ENCODE measurements around the gene DLGAP4. TPM values are rescaled to one million over a fixed set of nuclear protein-coding genes. Genes with fewer than 3 reads are reported as not detected.
A peak's percentile ranks its signal among the peaks of the same experiment; 100 is the strongest.

Gene DLGAP4
- total and polyA plus RNA-seq, 2 of the 13 experiments (the other 11 are each of a cell fraction or from before 2014, with no cell fraction given) = 15.2 to 26.7 TPM

DNA sequence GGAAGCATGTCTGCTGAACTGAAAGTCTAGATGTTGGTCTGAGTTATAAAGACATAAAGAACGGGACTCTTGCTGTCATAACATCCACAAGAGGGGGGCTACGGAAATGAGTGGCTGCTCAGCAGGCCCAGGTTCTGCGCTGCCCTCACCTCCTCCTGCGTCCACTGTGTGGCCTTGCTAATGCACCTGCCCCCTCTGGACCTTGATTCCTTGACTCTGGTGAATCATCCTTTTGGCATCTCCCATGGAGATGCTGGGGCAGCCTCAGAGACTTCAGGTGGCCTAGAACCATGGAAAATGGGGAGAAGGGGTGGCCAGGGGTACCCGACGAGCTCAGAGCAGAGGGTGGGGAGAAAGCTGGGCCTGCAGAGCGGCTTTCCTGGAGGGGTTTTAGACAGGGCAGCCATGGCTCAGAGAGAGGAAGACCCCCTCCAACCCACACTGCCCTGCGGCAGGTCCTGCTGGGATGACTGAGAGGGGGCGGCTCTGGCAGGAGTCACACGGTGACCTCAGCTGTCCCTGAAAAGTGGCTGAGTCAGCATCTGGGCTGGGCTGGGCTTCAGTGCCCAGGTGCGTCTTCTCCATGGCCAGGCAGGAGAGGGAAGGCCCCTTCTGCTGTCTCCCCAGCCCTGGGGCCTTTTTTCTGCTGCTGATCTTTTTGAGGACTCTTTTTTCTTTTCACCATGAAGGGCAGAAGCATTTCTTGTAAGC lies 46.9 kb downstream of the DLGAP4 start (continued):
- TF ChIP-seq, protein P1, sequence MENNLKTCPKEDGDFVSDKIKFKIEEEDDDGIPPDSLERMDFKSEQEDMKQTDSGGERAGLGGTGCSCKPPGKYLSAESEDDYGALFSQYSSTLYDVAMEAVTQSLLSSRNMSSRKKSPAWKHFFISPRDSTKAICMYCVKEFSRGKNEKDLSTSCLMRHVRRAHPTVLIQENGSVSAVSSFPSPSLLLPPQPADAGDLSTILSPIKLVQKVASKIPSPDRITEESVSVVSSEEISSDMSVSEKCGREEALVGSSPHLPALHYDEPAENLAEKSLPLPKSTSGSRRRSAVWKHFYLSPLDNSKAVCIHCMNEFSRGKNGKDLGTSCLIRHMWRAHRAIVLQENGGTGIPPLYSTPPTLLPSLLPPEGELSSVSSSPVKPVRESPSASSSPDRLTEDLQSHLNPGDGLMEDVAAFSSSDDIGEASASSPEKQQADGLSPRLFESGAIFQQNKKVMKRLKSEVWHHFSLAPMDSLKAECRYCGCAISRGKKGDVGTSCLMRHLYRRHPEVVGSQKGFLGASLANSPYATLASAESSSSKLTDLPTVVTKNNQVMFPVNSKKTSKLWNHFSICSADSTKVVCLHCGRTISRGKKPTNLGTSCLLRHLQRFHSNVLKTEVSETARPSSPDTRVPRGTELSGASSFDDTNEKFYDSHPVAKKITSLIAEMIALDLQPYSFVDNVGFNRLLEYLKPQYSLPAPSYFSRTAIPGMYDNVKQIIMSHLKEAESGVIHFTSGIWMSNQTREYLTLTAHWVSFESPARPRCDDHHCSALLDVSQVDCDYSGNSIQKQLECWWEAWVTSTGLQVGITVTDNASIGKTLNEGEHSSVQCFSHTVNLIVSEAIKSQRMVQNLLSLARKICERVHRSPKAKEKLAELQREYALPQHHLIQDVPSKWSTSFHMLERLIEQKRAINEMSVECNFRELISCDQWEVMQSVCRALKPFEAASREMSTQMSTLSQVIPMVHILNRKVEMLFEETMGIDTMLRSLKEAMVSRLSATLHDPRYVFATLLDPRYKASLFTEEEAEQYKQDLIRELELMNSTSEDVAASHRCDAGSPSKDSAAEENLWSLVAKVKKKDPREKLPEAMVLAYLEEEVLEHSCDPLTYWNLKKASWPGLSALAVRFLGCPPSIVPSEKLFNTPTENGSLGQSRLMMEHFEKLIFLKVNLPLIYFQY (CRISPR knock-in tag; IDR thresholded peaks at IDR 0.05; ENCODE audit: borderline replicate concordance) = no peak
- TF ChIP-seq ZMYM3 (CRISPR knock-in tag; IDR thresholded peaks at IDR 0.05) = peak; percentile 22; the same call in 1 of the 2 replicates
- peak; percentile 96 for TF ChIP-seq FOSL2 (CRISPR knock-in tag; IDR thresholded peaks at IDR 0.05)
- TF ChIP-seq, protein P2, sequence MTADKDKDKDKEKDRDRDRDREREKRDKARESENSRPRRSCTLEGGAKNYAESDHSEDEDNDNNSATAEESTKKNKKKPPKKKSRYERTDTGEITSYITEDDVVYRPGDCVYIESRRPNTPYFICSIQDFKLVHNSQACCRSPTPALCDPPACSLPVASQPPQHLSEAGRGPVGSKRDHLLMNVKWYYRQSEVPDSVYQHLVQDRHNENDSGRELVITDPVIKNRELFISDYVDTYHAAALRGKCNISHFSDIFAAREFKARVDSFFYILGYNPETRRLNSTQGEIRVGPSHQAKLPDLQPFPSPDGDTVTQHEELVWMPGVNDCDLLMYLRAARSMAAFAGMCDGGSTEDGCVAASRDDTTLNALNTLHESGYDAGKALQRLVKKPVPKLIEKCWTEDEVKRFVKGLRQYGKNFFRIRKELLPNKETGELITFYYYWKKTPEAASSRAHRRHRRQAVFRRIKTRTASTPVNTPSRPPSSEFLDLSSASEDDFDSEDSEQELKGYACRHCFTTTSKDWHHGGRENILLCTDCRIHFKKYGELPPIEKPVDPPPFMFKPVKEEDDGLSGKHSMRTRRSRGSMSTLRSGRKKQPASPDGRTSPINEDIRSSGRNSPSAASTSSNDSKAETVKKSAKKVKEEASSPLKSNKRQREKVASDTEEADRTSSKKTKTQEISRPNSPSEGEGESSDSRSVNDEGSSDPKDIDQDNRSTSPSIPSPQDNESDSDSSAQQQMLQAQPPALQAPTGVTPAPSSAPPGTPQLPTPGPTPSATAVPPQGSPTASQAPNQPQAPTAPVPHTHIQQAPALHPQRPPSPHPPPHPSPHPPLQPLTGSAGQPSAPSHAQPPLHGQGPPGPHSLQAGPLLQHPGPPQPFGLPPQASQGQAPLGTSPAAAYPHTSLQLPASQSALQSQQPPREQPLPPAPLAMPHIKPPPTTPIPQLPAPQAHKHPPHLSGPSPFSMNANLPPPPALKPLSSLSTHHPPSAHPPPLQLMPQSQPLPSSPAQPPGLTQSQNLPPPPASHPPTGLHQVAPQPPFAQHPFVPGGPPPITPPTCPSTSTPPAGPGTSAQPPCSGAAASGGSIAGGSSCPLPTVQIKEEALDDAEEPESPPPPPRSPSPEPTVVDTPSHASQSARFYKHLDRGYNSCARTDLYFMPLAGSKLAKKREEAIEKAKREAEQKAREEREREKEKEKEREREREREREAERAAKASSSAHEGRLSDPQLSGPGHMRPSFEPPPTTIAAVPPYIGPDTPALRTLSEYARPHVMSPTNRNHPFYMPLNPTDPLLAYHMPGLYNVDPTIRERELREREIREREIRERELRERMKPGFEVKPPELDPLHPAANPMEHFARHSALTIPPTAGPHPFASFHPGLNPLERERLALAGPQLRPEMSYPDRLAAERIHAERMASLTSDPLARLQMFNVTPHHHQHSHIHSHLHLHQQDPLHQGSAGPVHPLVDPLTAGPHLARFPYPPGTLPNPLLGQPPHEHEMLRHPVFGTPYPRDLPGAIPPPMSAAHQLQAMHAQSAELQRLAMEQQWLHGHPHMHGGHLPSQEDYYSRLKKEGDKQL (CRISPR knock-in tag; IDR thresholded peaks at IDR 0.05; ENCODE audit: low read depth) = no peak
- TF ChIP-seq, protein P3, sequence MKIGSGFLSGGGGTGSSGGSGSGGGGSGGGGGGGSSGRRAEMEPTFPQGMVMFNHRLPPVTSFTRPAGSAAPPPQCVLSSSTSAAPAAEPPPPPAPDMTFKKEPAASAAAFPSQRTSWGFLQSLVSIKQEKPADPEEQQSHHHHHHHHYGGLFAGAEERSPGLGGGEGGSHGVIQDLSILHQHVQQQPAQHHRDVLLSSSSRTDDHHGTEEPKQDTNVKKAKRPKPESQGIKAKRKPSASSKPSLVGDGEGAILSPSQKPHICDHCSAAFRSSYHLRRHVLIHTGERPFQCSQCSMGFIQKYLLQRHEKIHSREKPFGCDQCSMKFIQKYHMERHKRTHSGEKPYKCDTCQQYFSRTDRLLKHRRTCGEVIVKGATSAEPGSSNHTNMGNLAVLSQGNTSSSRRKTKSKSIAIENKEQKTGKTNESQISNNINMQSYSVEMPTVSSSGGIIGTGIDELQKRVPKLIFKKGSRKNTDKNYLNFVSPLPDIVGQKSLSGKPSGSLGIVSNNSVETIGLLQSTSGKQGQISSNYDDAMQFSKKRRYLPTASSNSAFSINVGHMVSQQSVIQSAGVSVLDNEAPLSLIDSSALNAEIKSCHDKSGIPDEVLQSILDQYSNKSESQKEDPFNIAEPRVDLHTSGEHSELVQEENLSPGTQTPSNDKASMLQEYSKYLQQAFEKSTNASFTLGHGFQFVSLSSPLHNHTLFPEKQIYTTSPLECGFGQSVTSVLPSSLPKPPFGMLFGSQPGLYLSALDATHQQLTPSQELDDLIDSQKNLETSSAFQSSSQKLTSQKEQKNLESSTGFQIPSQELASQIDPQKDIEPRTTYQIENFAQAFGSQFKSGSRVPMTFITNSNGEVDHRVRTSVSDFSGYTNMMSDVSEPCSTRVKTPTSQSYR (CRISPR knock-in tag; IDR thresholded peaks at IDR 0.05; ENCODE audit: borderline replicate concordance) = no peak
- peak; percentile 98 for TF ChIP-seq MAFK (conservative IDR thresholded peaks at IDR 0.05 in 1 of 2, IDR thresholded peaks at IDR 0.05 in 1 of 2; ENCODE audit: low read length in 2 of 2)
- TF ChIP-seq RXRA (CRISPR knock-in tag; IDR thresholded peaks at IDR 0.05) = 0 out of 2 replicates have a peak, but pooled peaks have one; percentile 18
- TF ChIP-seq ETV5 (CRISPR knock-in tag; IDR thresholded peaks at IDR 0.05; ENCODE audit: borderline replicate concordance) = peak; percentile 17; the same call in 1 of the 2 replicates
- no peak for TF ChIP-seq TGIF2 (CRISPR knock-in tag; IDR thresholded peaks at IDR 0.05)
- TF ChIP-seq, protein P4, sequence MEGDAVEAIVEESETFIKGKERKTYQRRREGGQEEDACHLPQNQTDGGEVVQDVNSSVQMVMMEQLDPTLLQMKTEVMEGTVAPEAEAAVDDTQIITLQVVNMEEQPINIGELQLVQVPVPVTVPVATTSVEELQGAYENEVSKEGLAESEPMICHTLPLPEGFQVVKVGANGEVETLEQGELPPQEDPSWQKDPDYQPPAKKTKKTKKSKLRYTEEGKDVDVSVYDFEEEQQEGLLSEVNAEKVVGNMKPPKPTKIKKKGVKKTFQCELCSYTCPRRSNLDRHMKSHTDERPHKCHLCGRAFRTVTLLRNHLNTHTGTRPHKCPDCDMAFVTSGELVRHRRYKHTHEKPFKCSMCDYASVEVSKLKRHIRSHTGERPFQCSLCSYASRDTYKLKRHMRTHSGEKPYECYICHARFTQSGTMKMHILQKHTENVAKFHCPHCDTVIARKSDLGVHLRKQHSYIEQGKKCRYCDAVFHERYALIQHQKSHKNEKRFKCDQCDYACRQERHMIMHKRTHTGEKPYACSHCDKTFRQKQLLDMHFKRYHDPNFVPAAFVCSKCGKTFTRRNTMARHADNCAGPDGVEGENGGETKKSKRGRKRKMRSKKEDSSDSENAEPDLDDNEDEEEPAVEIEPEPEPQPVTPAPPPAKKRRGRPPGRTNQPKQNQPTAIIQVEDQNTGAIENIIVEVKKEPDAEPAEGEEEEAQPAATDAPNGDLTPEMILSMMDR (CRISPR knock-in tag; IDR thresholded peaks at IDR 0.05) = peak; percentile 18; the same call in 1 of the 2 replicates
- TF ChIP-seq, protein P5, sequence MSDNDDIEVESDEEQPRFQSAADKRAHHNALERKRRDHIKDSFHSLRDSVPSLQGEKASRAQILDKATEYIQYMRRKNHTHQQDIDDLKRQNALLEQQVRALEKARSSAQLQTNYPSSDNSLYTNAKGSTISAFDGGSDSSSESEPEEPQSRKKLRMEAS (IDR thresholded peaks at IDR 0.05) = no peak; the same call in 1 of the 2 replicates
- TF ChIP-seq U2AF1 (optimal IDR thresholded peaks at IDR 0.05; ENCODE audit: low read depth, low read length) = no peak
- no peak for TF ChIP-seq ZFP41 (CRISPR knock-in tag; IDR thresholded peaks at IDR 0.05; ENCODE audit: borderline replicate concordance)
- TF ChIP-seq TEAD3 (CRISPR knock-in tag; optimal IDR thresholded peaks at IDR 0.05; ENCODE audit: borderline replicate concordance) = peak; percentile 87

Measured in HepG2 (cell line).